GM13977 (cell line): ENCODE data around the gene GPR162.

Experiments used
- DNase-seq: peaks from one replicate; pipeline ENCODE4 v3.0.0; 2012; ENCODE audit warnings: low spot score
- in situ Hi-C: fragments of 300-500 bp; cut with MboI; formaldehyde crosslinking; loops from one replicate; pipeline ENCODE4 v1.12.0; 2022; ENCODE audit warnings: low sequenced_read_pairs, low pct_unique_long_range_greater_than_20kb, mixed read lengths, inconsistent platforms; ENCODE audit not compliant: unreplicated experiment
- TF ChIP-seq, protein P1 (sequence below): IDR thresholded peaks from 2 replicates; pipeline ENCODE4 v1.5.1; 2012; ENCODE audit warnings: mild to moderate bottlenecking, control low read depth; ENCODE audit not compliant: insufficient read depth; ENCODE audit errors: extremely low read depth, missing control alignments

GPR162 gene

DNA sequence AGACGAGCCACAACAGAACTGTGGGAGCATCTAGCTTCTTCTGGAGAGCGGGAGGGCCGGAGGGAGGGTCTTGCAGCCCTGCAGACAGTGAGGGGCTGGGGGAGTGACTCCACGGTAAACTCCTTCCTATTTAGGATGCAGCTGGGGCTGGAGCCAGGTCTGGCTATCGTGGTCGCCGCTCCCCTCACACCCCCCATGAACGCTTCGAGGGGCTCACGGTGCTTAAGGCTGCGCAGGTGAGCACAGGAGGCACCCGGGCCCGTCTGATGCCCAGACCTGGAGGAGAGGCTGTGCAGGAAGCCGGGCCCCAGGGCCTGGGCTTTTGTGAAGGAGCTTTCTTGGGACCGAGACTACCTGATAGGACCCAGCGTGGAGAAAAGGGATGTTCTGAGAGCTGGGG lies 15.2 kb downstream of the GPR162 start:
- in situ Hi-C loops = no loop called here
- no peak for DNase-seq
- TF ChIP-seq, protein P1, sequence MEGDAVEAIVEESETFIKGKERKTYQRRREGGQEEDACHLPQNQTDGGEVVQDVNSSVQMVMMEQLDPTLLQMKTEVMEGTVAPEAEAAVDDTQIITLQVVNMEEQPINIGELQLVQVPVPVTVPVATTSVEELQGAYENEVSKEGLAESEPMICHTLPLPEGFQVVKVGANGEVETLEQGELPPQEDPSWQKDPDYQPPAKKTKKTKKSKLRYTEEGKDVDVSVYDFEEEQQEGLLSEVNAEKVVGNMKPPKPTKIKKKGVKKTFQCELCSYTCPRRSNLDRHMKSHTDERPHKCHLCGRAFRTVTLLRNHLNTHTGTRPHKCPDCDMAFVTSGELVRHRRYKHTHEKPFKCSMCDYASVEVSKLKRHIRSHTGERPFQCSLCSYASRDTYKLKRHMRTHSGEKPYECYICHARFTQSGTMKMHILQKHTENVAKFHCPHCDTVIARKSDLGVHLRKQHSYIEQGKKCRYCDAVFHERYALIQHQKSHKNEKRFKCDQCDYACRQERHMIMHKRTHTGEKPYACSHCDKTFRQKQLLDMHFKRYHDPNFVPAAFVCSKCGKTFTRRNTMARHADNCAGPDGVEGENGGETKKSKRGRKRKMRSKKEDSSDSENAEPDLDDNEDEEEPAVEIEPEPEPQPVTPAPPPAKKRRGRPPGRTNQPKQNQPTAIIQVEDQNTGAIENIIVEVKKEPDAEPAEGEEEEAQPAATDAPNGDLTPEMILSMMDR = no peak

DNA sequence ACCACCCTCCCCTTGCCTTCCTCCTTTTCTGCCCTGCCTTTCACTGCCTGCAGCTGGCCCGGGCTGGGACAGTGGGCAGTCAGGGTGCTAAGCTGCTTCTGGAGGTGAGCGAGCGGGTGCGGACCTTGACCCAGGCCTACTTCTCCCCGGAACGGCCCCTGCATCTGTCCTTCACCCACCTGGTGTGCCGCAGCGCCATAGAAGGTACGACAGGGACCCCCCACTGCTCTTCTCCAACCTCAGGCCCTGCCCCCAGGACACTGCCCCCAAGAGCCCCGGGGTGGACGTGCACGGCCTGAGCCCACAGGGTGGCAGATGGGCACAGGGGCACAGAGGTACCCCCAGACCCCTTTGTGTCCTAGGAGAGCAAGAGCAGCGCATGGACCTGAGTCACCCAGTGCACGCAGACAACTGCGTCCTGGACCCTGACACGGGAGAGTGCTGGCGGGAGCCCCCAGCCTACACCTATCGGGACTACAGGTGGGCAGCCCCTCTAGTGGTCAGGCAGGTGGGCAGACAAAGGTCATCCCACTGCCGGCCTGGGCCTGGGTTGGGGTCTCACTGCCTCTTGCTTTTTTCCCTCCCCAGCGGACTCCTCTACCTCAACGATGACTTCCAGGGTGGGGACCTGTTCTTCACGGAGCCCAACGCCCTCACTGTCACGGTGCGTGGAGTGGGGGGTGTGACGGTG lies 15.9 kb downstream of the GPR162 start:
- TF ChIP-seq, protein P1 = no peak
- in situ Hi-C loops = no loop called here
- no peak for DNase-seq

DNA sequence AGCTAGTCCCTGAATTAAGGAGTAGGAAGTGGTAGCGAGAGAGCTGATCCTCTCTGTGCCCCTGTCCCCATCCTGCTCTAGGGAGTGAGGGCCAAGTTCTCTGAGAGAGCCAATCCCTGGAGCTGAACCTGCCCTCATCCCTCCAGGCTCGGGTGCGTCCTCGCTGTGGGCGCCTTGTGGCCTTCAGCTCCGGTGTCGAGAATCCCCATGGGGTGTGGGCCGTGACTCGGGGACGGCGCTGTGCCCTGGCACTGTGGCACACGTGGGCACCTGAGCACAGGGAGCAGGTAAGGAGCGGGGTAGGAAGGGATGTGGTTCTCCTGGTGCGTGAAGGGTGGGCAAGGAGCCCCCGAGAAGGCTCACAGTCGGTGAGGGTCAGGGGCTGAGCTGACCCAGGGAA lies 17.2 kb downstream of the GPR162 start:
- in situ Hi-C loops = no loop called here
- TF ChIP-seq, protein P1 = no peak
- no peak for DNase-seq

DNA sequence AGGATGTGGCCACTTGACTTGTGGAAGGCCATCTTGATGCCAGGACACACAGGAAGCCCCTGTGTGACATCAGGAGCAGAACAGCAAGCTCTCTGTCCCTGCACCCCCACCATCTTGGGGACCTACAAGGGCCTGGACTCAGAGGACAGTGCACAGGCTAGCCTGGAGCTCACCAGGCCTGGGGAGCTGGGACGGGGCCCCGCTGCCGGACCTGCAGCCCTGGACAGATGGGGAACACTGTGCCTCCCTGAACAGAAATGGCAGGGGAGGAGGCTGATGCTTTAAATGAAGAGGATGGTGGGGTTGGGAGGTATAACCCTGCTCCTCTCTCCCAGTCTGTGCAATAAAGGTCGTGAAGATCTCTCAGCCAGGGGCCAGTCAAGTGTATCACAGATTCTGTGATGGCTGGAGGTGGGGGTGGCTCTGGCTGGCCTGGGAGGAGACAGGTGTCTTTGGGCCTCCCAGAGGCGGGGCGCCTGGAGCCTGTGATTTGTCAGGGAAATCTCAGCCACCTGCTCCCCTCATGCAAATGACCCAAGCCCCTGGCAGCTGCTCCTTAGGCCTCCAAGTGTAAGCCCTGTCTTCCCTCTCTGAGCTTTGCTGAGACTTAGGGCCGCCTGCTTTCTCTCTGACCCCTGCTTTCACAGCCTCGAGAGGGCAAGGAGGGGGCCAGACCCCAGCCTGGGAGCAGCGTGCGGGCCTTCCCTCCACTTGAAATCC lies 18.0 kb downstream of the GPR162 start:
- DNase-seq = peak; percentile 76
- TF ChIP-seq, protein P1 = no peak
- in situ Hi-C loops = no loop called here

DNA sequence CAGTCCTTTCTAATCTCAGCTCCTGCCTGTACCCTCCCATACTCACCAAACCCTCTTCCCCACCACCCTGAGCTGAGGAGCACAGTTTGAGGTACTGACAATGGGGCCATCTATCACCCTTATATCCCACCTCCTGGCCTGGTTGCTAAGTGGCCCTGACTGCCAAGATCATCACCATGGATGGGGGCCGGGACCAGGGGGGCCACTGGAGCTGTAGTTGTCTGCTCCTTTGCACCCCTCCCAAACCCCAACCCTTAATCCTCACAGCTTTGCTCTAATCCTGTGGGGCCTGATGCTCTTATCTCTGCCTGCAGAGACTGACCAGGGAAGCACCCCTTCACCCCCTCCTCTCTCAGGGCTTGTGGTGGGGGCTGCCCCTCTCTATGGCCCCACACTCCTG lies 18.7 kb downstream of the GPR162 start:
- no peak for DNase-seq
- in situ Hi-C loops = no loop called here
- TF ChIP-seq, protein P1 = no peak

DNA sequence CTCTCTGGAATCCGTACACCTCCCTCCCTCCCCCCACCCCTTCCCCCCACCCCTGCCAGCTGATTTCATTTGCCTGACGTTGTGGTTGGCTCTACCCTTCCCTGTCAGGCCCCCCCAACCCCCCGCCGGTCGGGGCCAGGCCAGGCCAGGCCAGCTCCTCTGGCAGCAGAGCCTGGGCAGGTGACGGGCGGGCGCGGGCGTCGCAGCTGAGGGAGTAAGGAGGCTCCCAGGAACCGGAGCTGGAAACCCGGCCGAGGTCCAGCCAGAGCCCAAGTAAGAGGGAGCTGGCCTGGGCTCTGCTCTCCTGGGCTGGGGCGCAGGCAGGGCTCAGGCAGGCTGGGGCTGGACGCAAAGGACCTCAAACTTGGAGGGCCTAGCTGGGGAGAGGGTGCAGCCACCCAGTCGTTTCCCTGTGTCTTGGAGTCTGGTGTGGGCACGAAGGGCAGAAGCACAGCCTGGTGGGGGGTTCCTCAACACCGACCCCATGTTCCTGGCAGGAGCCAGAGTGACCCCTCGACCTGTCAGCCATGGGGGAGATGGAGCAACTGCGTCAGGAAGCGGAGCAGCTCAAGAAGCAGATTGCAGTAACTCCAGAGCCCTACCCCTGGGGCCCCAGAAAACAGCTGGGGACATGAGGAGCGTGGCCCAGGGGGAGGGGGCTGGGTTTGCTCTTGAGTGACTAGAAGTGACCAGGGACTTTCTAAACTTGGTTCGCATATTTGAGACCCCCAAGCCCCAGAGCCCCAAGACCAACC lies 19.3 kb downstream of the GPR162 start, which contains the start of gene GNB3:
Gene GNB3 (plus strand): TSS at position 165 of the 755 bp plus-strand sequence. CDS start 363 bp downstream, at position 528.
- TF ChIP-seq, protein P1 = no peak
- in situ Hi-C loops = no loop called here
- no peak for DNase-seq
